Measurements from ENCODE around the gene PCSK7. TPM values are rescaled to one million over a fixed set of nuclear protein-coding genes. Genes with fewer than 3 reads are reported as not detected.

PCSK7 gene
- total and polyA plus RNA-seq, 10 of the 15 experiments (the other 5 are each of a cell fraction or from before 2014, with no cell fraction given), result 5.5 to 81.5 (median 51.6) TPM

DNA sequence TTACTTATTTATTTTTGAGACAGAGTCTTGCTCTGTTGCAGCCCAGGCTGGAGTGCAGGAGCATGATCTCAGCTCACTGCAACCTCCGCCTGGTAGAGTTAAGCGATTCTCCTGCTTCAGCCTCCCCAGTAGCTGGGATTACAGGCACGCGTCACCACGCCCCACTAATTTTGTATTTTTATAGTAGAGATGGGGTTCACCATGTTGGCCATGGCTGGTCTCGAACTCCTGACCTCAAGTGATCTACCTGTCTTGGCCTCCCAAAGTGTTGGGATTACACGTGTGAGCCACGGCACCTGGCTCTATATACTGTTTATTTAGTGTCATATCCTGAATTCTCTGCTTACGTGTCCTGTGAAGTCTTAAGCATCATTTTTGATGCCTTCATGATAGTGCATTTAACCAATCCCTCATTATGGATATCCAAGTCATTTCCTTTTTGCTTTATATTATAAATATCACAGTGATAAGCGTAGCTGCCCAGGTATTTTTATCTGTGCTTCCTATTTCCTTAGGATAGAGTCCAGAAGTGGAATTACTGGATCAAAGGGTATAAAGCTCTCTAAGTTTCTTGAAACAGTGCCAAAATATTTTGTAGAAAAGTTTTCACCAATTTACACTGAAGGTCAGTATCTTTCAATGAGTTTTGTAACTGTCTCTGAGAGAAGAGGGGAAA, 54.2 kb downstream of the PCSK7 start:
- RAD21 ChIA-PET (ENCODE audit: unreplicated experiment), result interaction anchor here (0.8 to 6.9 kb wide), 7 partner anchors 17 to 323 kb away, joined by 3 to 159 read pairs (median 5); partner anchors contain the start of genes PAFAH1B2, PCSK7 and RNF214
- 85% methylated on average over 10 of the region's 10 CpGs for WGBS (ENCODE audit: insufficient coverage, insufficient replicate concordance, low lambda C conversion rate, missing lambda C conversion rate)
- CTCF ChIA-PET, result interaction anchor here (0.7 to 10.3 kb wide), 8 partner anchors 9 to 390 kb away, joined by 3 to 422 read pairs (median 12); partner anchors contain the start of genes APOA5, PAFAH1B2, PCSK7 and RNF214
- Histone ChIP-seq H3K36me3 (ENCODE audit: control insufficient read depth in 2 of 2, insufficient read depth in 2 of 2, low read length in 1 of 2) (peaks cover 1 to 3% of the 10 kb centered on the region in 2 experiments; a peak in 3 of 4 replicates), H3K9me3 (replicated peaks; ENCODE audit: control insufficient read depth, insufficient read depth, low read length) (no peaks in the 10 kb centered on the region), H3K9ac (ENCODE audit: control insufficient read depth, insufficient read depth, low read length) (peak overlapping the region; percentile 87), H2AFZ (ENCODE audit: control insufficient read depth, low read depth, low read length) (no peak overlapping the region; the same call in 1 of the 2 replicates), H3K27me3 (replicated peaks in 1 of 2; ENCODE audit: control insufficient read depth in 2 of 2, insufficient read depth in 2 of 2, low read length in 1 of 2) (no peaks in the 10 kb centered on the region), H3K4me2 (ENCODE audit: control insufficient read depth, insufficient read depth) (peak overlapping the region; percentile 90), H4K20me1 (ENCODE audit: control insufficient read depth, insufficient read depth) (no peaks in the 10 kb centered on the region), H3K4me3 (peak overlapping the region; percentile 90), H3K79me2 (ENCODE audit: control insufficient read depth, insufficient read depth, low read length) (peaks cover 8% of the 10 kb centered on the region), H3K4me1 (ENCODE audit: control insufficient read depth, insufficient read depth, low read length) (peaks cover 15% of the 10 kb centered on the region), H3K27ac (ENCODE audit: control insufficient read depth, insufficient read depth) (no peak overlapping the region)
- no peak for DNase-seq (ENCODE audit: low read depth, low spot score)
- SMC1A ChIA-PET (ENCODE audit: uncharacterized antibody, unreplicated experiment), result interaction anchor here (1.2 to 6.9 kb wide), 7 partner anchors 8 to 72 kb away, joined by 4 to 187 read pairs (median 7); partner anchors contain the start of genes PAFAH1B2, PCSK7 and RNF214
- POLR2A ChIA-PET, result interaction anchor here (0.7 to 5.5 kb wide), 11 partner anchors 12 to 391 kb away, joined by 3 to 51 read pairs (median 3); partner anchors contain the start of genes PAFAH1B2, PCSK7 and RNF214
- no peak for ATAC-seq
- in situ Hi-C loops (cut with MboI), result no loop called here
- TF ChIP-seq ZNF274 (IDR thresholded peaks at IDR 0.05; ENCODE audit: insufficient read depth, insufficient read length) (no peak), BCL11A (IDR thresholded peaks at IDR 0.05; ENCODE audit: low read depth, low read length) (no peak), NFYB (IDR thresholded peaks at IDR 0.05; ENCODE audit: insufficient read depth, low read depth, low read length) (no peak), RELA (IDR thresholded peaks at IDR 0.05; ENCODE audit: borderline replicate concordance, partially characterized antibody) (no peak), SREBF2 (IDR thresholded peaks at IDR 0.05; ENCODE audit: low read length) (no peak), POLR2AphosphoS5 (IDR thresholded peaks at IDR 0.05; ENCODE audit: low read length) (no peak), RCOR1 (conservative IDR thresholded peaks at IDR 0.05; ENCODE audit: low read depth, low read length) (no peak), TBL1XR1 (IDR thresholded peaks at IDR 0.05; ENCODE audit: low read depth, low read length) (no peak), IKZF2 (IDR thresholded peaks at IDR 0.05) (no peak), CREM (IDR thresholded peaks at IDR 0.05; ENCODE audit: low read depth) (no peak), TCF12 (IDR thresholded peaks at IDR 0.05; ENCODE audit: low read depth, low read length) (no peak), NRF1 (conservative IDR thresholded peaks at IDR 0.05; ENCODE audit: low read depth, low read length) (no peak), TAF1 (IDR thresholded peaks at IDR 0.05; ENCODE audit: borderline replicate concordance, low read depth, low read length) (no peak), TARDBP (IDR thresholded peaks at IDR 0.05; ENCODE audit: borderline replicate concordance) (no peak), ZNF384 (IDR thresholded peaks at IDR 0.05; ENCODE audit: borderline replicate concordance, low read depth, low read length) (no peak)
- TF ChIP-seq, protein P1, sequence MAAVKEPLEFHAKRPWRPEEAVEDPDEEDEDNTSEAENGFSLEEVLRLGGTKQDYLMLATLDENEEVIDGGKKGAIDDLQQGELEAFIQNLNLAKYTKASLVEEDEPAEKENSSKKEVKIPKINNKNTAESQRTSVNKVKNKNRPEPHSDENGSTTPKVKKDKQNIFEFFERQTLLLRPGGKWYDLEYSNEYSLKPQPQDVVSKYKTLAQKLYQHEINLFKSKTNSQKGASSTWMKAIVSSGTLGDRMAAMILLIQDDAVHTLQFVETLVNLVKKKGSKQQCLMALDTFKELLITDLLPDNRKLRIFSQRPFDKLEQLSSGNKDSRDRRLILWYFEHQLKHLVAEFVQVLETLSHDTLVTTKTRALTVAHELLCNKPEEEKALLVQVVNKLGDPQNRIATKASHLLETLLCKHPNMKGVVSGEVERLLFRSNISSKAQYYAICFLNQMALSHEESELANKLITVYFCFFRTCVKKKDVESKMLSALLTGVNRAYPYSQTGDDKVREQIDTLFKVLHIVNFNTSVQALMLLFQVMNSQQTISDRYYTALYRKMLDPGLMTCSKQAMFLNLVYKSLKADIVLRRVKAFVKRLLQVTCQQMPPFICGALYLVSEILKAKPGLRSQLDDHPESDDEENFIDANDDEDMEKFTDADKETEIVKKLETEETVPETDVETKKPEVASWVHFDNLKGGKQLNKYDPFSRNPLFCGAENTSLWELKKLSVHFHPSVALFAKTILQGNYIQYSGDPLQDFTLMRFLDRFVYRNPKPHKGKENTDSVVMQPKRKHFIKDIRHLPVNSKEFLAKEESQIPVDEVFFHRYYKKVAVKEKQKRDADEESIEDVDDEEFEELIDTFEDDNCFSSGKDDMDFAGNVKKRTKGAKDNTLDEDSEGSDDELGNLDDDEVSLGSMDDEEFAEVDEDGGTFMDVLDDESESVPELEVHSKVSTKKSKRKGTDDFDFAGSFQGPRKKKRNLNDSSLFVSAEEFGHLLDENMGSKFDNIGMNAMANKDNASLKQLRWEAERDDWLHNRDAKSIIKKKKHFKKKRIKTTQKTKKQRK (IDR thresholded peaks at IDR 0.05; ENCODE audit: low read depth, low read length), result no peak
- TF ChIP-seq, protein P2, sequence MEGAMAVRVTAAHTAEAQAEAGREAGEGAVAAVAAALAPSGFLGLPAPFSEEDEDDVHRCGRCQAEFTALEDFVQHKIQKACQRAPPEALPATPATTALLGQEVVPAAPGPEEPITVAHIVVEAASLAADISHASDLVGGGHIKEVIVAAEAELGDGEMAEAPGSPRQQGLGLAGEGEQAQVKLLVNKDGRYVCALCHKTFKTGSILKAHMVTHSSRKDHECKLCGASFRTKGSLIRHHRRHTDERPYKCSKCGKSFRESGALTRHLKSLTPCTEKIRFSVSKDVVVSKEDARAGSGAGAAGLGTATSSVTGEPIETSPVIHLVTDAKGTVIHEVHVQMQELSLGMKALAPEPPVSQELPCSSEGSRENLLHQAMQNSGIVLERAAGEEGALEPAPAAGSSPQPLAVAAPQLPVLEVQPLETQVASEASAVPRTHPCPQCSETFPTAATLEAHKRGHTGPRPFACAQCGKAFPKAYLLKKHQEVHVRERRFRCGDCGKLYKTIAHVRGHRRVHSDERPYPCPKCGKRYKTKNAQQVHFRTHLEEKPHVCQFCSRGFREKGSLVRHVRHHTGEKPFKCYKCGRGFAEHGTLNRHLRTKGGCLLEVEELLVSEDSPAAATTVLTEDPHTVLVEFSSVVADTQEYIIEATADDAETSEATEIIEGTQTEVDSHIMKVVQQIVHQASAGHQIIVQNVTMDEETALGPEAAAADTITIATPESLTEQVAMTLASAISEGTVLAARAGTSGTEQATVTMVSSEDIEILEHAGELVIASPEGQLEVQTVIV (IDR thresholded peaks at IDR 0.05; ENCODE audit: borderline replicate concordance, partially characterized antibody), result no peak
- TF ChIP-seq, protein P3, sequence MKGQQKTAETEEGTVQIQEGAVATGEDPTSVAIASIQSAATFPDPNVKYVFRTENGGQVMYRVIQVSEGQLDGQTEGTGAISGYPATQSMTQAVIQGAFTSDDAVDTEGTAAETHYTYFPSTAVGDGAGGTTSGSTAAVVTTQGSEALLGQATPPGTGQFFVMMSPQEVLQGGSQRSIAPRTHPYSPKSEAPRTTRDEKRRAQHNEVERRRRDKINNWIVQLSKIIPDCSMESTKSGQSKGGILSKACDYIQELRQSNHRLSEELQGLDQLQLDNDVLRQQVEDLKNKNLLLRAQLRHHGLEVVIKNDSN (IDR thresholded peaks at IDR 0.05; ENCODE audit: borderline replicate concordance, extremely low read length, insufficient read depth, low read depth, low read length), result no peak
- no peak for FAIRE-seq
- BruUV-seq (replicated peaks), result no TSS peak
- intact Hi-C loops (cut with micrococcal nuclease; ENCODE audit: unreplicated experiment), result loop anchor here (1.0 kb wide), 1 partner anchor 32 kb away; no protein-coding TSS in a partner anchor

Measured in GM12878 (cell line).